SK-N-SH (cell line): Measurements from ENCODE around the gene CPSF6. TPM values are rescaled to one million over a fixed set of nuclear protein-coding genes. Genes with fewer than 3 reads are reported as not detected.

Experiments
- CTCF ChIA-PET: fragments of 300-600, 350-600 bp; formaldehyde crosslinking; extraction: SDS; loops from one replicate; lab custom pipeline; 2021; lab: Yijun Ruan, JAX
- POLR2A ChIA-PET: fragments of 350-600 bp; sonication (Branson Sonifier 250); formaldehyde crosslinking; extraction: SDS; loops from one replicate; lab custom pipeline; 2020; ENCODE audit warnings: antibody characterized with exemption, inconsistent platforms; lab: Yijun Ruan, JAX
- DNase-seq: peaks from one replicate; pipeline ENCODE4 v3.0.0; 2012
- H2AFZ ChIP-seq: fragments of 200-600 bp; sonication (generic); 2 replicates; pipeline ENCODE4 v1.8.1; 2016; ENCODE audit warnings: antibody characterized with exemption, mild to moderate bottlenecking, low read depth
- H3F3A ChIP-seq: fragments of 200-600 bp; sonication (generic); replicated peaks from 2 replicates; pipeline ENCODE3; 2016; ENCODE audit warnings: antibody characterized with exemption, mild to moderate bottlenecking; ENCODE audit not compliant: insufficient read depth
- H3K27ac ChIP-seq, 2 experiments: fragments of 200-500 bp in 1 of 2; fragments of 200-600 bp in 1 of 2; sonication (Bioruptor generic) in 1 of 2; sonication (generic), shearing (Covaris generic) in 1 of 2; 2 replicates each; pipeline versions ENCODE4 v1.5.1 to v1.6.1; 2014 to 2016; ENCODE audit warnings: low read depth in 2 of 2, inconsistent platforms in 1 of 2, low read length in 1 of 2, mild to moderate bottlenecking in 1 of 2, mixed read lengths in 1 of 2
- H3K27me3 ChIP-seq: fragments of 200-600 bp; sonication (generic), shearing (Covaris generic); 2 replicates; pipeline ENCODE4 v1.6.1; 2016; ENCODE audit warnings: mixed run types; ENCODE audit not compliant: insufficient read depth
- H3K36me3 ChIP-seq, 2 experiments: fragments of 200-500 bp in 1 of 2; fragments of 200-600 bp in 1 of 2; sonication (Bioruptor generic) in 1 of 2; sonication (generic) in 1 of 2; replicated peaks in 1 of 2; 2 replicates each; pipeline versions ENCODE3 to v1.5.1; 2014 to 2016; ENCODE audit warnings: low read length in 1 of 2, mild to moderate bottlenecking in 1 of 2; ENCODE audit not compliant: insufficient read depth in 2 of 2, control insufficient read depth in 1 of 2
- H3K4me1 ChIP-seq, 2 experiments: fragments of 200-500 bp in 1 of 2; fragments of 200-600 bp in 1 of 2; sonication (Bioruptor generic) in 1 of 2; sonication (generic), shearing (Covaris generic) in 1 of 2; 2 replicates each; pipeline versions ENCODE4 v1.5.1 to v1.6.1; 2014 to 2016; ENCODE audit warnings: low read depth in 1 of 2, low read length in 1 of 2, mixed run types in 1 of 2; ENCODE audit not compliant: insufficient read depth in 2 of 2, control insufficient read depth in 1 of 2
- H3K4me2 ChIP-seq: fragments of 200-600 bp; sonication (generic), shearing (Covaris generic); 2 replicates; pipeline ENCODE4 v1.6.1; 2017; ENCODE audit warnings: mixed run types
- H3K4me3 ChIP-seq, 2 experiments: fragments of 200-500 bp in 1 of 2; fragments of 200-600 bp in 1 of 2; sonication (Bioruptor generic) in 1 of 2; sonication (generic), shearing (Covaris generic) in 1 of 2; 2 replicates each; pipeline versions ENCODE4 v1.5.1 to v1.8.1; 2014 to 2016; ENCODE audit warnings: low read depth in 2 of 2, inconsistent platforms in 1 of 2, low read length in 1 of 2, mild to moderate bottlenecking in 1 of 2, mixed read lengths in 1 of 2, moderate library complexity in 1 of 2
- H3K79me2 ChIP-seq: fragments of 200-600 bp; sonication (generic); 2 replicates; pipeline ENCODE4 v1.8.1; 2017; ENCODE audit warnings: mild to moderate bottlenecking; ENCODE audit not compliant: insufficient read depth
- H3K9ac ChIP-seq: fragments of 200-600 bp; sonication (generic); 2 replicates; pipeline ENCODE4 v1.6.1; 2017; ENCODE audit warnings: mixed run types
- H3K9me2 ChIP-seq: fragments of 200-600 bp; sonication (generic); 2 replicates; pipeline ENCODE4 v1.6.1; 2017; ENCODE audit warnings: mixed run types
- H3K9me3 ChIP-seq: fragments of 200-600 bp; sonication (generic); 2 replicates; pipeline ENCODE4 v1.6.1; 2017; ENCODE audit warnings: mixed run types, mild to moderate bottlenecking, moderate library complexity
- H4K20me1 ChIP-seq: fragments of 200-600 bp; sonication (generic); 2 replicates; pipeline ENCODE4 v1.6.1; 2017; ENCODE audit warnings: mild to moderate bottlenecking, mixed run types; ENCODE audit not compliant: insufficient read depth
- CTCF ChIP-seq: fragments of 200-600 bp; sonication (generic); IDR thresholded peaks from 2 replicates; pipeline ENCODE4 v1.6.1; 2017; ENCODE audit warnings: antibody characterized with exemption, mild to moderate bottlenecking, moderate library complexity
- ELF1 ChIP-seq: IDR thresholded peaks from 2 replicates; pipeline ENCODE4 v1.4.0; 2012
- EP300 ChIP-seq, 2 experiments: IDR thresholded peaks; 2 replicates each; pipeline versions ENCODE4 v1.4.0 to v1.6.1; 2012; ENCODE audit warnings: borderline replicate concordance in 1 of 2, low read depth in 1 of 2, low read length in 1 of 2
- EZH2phosphoT487 ChIP-seq: fragments of 200-600 bp; sonication (generic); IDR thresholded peaks from 2 replicates; pipeline ENCODE4 v1.6.1; 2017; ENCODE audit warnings: low read depth, mixed run types, mild to moderate bottlenecking, antibody characterized with exemption, moderate library complexity, borderline replicate concordance
- FOSL2 ChIP-seq: IDR thresholded peaks from 2 replicates; pipeline ENCODE4 v1.4.0; 2012; ENCODE audit warnings: low read depth, mild to moderate bottlenecking, moderate library complexity, borderline replicate concordance
- FOXM1 ChIP-seq: IDR thresholded peaks from 2 replicates; pipeline ENCODE4 v1.4.0; 2012; ENCODE audit warnings: low read depth, mild to moderate bottlenecking
- GABPA ChIP-seq: IDR thresholded peaks from 2 replicates; pipeline ENCODE4 v1.4.0; 2012; ENCODE audit warnings: low read depth, mild to moderate bottlenecking
- JUND ChIP-seq: IDR thresholded peaks from 2 replicates; pipeline ENCODE4 v1.4.0; 2012
- NRF1 ChIP-seq: IDR thresholded peaks from 2 replicates; pipeline ENCODE4 v1.6.1; 2012; ENCODE audit warnings: low read depth, mild to moderate bottlenecking, low read length
- RAD21 ChIP-seq: IDR thresholded peaks from 2 replicates; pipeline ENCODE4 v1.6.1; 2012; ENCODE audit warnings: mild to moderate bottlenecking, low read length
- REST ChIP-seq: IDR thresholded peaks from 2 replicates; pipeline ENCODE4 v1.6.1; 2012; ENCODE audit warnings: mild to moderate bottlenecking, low read depth, low read length, moderate library complexity
- RFX5 ChIP-seq: IDR thresholded peaks from 2 replicates; pipeline ENCODE4 v1.6.1; 2012; ENCODE audit warnings: mild to moderate bottlenecking, improper control_type of control experiment, low read length
- SIN3A ChIP-seq: IDR thresholded peaks from 2 replicates; pipeline ENCODE4 v1.6.1; 2012; ENCODE audit warnings: low read depth, mild to moderate bottlenecking, low read length, moderate library complexity, borderline replicate concordance
- USF2 ChIP-seq: fragments of 150-350 bp; IDR thresholded peaks from 2 replicates; pipeline ENCODE4 v1.6.1; 2017; ENCODE audit warnings: antibody characterized with exemption, low read length, low read depth, borderline replicate concordance
- YY1 ChIP-seq: IDR thresholded peaks from 2 replicates; pipeline ENCODE4 v1.4.0; 2012; ENCODE audit warnings: low read depth, mild to moderate bottlenecking
- WGBS: methylation state at CpG from one replicate; pipeline ENCODE4 v1.1.6; 2017; ENCODE audit warnings: low lambda C conversion rate; 5-methylcytosine and 5-hydroxymethylcytosine counted together
- polyA plus RNA-seq, 3 experiments: library from polyadenylated mRNA; depleted of rRNA; stranded (reverse); fragments of >200 nt; gene quantifications; 2 replicates each; pipeline ENCODE4 v1.2.3, GENCODE V29; 2012
- TF ChIP-seq, protein P1 (sequence below): IDR thresholded peaks from 2 replicates; pipeline ENCODE4 v1.4.0; 2012; ENCODE audit warnings: low read depth
- TF ChIP-seq, protein P2 (sequence below): IDR thresholded peaks from 2 replicates; pipeline ENCODE4 v1.4.0; 2012; ENCODE audit warnings: low read depth, borderline replicate concordance

Gene CPSF6
- polyA plus RNA-seq, 1 of the 3 experiments (the other 2 are of a cell fraction) = 84.1 TPM

GRCh38 chr12:69240631-69240995 lies 1.2 kb downstream of the CPSF6 start:
- Histone ChIP-seq H3K79me2 (peaks cover 62% of the 10 kb centered on the region), H3K9ac (peak overlapping the region; percentile 98), H3K27ac (peak overlapping the region in 1 of 2 experiments; percentile 76; a peak in 3 of 4 replicates), H3K9me2 (no peaks in the 10 kb centered on the region)
- TF ChIP-seq CTCF (no peak), FOSL2 (no peak), JUND (no peak), YY1 (no peak), EP300 (IDR thresholded peaks at IDR 0.05; ENCODE audit: borderline replicate concordance in 1 of 2, low read depth in 1 of 2, low read length in 1 of 2) (no peak), SIN3A (no peak), EZH2phosphoT487 (no peak), FOXM1 (no peak), RAD21 (no peak), ELF1 (no peak), NRF1 (no peak), RFX5 (no peak), USF2 (no peak), GABPA (no peak), REST (no peak)
- TF ChIP-seq, protein P1, sequence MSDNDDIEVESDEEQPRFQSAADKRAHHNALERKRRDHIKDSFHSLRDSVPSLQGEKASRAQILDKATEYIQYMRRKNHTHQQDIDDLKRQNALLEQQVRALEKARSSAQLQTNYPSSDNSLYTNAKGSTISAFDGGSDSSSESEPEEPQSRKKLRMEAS = no peak
- TF ChIP-seq, protein P2, sequence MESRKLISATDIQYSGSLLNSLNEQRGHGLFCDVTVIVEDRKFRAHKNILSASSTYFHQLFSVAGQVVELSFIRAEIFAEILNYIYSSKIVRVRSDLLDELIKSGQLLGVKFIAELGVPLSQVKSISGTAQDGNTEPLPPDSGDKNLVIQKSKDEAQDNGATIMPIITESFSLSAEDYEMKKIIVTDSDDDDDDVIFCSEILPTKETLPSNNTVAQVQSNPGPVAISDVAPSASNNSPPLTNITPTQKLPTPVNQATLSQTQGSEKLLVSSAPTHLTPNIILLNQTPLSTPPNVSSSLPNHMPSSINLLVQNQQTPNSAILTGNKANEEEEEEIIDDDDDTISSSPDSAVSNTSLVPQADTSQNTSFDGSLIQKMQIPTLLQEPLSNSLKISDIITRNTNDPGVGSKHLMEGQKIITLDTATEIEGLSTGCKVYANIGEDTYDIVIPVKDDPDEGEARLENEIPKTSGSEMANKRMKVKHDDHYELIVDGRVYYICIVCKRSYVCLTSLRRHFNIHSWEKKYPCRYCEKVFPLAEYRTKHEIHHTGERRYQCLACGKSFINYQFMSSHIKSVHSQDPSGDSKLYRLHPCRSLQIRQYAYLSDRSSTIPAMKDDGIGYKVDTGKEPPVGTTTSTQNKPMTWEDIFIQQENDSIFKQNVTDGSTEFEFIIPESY = no peak
- TF ChIP-seq, all 33 proteins: peak for 0
- POLR2A ChIA-PET = no interaction called here
- H3F3A ChIP-seq = no peaks in the 10 kb centered on the region
- peaks cover 50% of the 10 kb centered on the region for H4K20me1 ChIP-seq
- peak; percentile 25 for DNase-seq
- WGBS = 3% methylated on average over 11 of the region's 11 CpGs
- peaks cover 4% of the 10 kb centered on the region in 2 experiments for H3K36me3 ChIP-seq
- H3K27me3 ChIP-seq = no peaks in the 10 kb centered on the region
- H3K4me2 ChIP-seq = peak overlapping the region; percentile 76
- CTCF ChIA-PET = interaction anchor here (1.4 kb wide), 1 partner anchor 14 kb away, joined by 5 read pairs; no protein-coding TSS in a partner anchor
- no peak overlapping the region for H2AFZ ChIP-seq
- peaks cover 0 to 20% of the 10 kb centered on the region in 2 experiments; a peak in 3 of 4 replicates for H3K4me1 ChIP-seq
- H3K4me3 ChIP-seq = peak overlapping the region; percentile 94 to 99
- H3K9me3 ChIP-seq = no peaks in the 10 kb centered on the region
